Measurements from ENCODE around the gene UTP11. TPM values are rescaled to one million over a fixed set of nuclear protein-coding genes. Genes with fewer than 3 reads are reported as not detected.

UTP11 gene
- polyA plus RNA-seq, 1 donor from 2014 or later: 144 TPM

GRCh38 chr1:38072858-38073257 lies 60.3 kb downstream of the UTP11 start:
- Histone ChIP-seq H2AFZ (ENCODE audit: low read depth, low read length) (no peak overlapping the region), H3K9me2 (ENCODE audit: insufficient read depth, low read length) (no peaks in the 10 kb centered on the region), H3F3A (ENCODE audit: insufficient read depth, low read length, poor library complexity, severe bottlenecking) (no peaks in the 10 kb centered on the region), H4K20me1 (ENCODE audit: insufficient read depth) (no peaks in the 10 kb centered on the region), H3K27me3 (ENCODE audit: insufficient read depth, low read depth, low read length) (no peaks in the 10 kb centered on the region), H3K36me3 (ENCODE audit: insufficient read depth, low read length) (no peaks in the 10 kb centered on the region), H3K4me3 (ENCODE audit: low read length) (no peak overlapping the region), H3K9me3 (ENCODE audit: low read length) (no peaks in the 10 kb centered on the region), H3K9ac (ENCODE audit: low read length) (no peak overlapping the region), H3K4me2 (ENCODE audit: low read length) (no peak overlapping the region), H3K27ac (ENCODE audit: low read length) (no peak overlapping the region), H3K79me2 (replicated peaks; ENCODE audit: insufficient read depth, low read length) (no peaks in the 10 kb centered on the region)
- TF ChIP-seq MXI1 (conservative IDR thresholded peaks at IDR 0.05; ENCODE audit: poor library complexity, severe bottlenecking) (no peak), EZH2 (IDR thresholded peaks at IDR 0.05; ENCODE audit: borderline replicate concordance, insufficient read depth, low read length, poor library complexity, severe bottlenecking) (no peak), POLR2AphosphoS5 (IDR thresholded peaks at IDR 0.05) (no peak), SMC3 (conservative IDR thresholded peaks at IDR 0.05; ENCODE audit: poor library complexity) (no peak), RAD21 (conservative IDR thresholded peaks at IDR 0.05) (no peak), TAF1 (IDR thresholded peaks at IDR 0.05; ENCODE audit: low read depth) (no peak)

DNA sequence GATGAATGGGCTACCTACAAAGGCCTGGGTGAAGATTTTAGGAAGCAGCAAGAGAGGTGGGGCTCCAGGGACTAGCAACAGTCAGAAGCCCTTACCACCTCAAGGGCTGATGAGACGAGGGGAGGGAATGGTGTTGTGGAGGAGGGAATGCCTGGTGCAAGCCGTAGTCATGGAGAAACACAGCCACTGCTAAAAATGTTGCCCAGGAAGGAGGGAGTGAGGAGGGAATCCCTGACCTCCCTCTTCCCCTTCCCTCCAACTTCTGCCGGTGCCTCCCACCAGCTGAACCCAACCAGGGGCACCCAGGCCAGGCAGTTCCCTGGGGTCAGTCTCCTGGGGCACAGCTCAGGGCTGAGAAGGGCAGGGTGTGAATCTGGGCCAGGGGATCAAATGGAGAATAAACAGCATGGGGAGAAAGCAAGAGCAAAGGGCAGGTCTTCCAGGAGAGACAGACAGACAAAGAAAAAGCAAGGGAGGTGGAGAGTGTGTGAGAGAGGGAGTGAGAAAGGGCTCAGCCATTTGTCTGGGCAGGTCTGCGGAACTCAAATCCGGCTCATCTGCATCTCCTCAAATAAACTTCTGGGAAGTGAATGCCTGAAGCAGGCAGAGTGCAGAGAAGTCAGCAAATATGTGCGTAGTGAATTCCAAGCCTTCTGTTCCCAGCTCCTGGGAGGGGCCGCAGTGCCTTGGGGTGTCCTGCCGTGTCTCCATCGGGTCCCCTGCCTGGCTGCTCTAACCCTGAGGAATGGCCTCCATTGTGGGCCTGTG lies 61.2 kb downstream of the UTP11 start:
- H3K27me3 ChIP-seq (ENCODE audit: insufficient read depth, low read depth, low read length): no peaks in the 10 kb centered on the region
- no peak overlapping the region for H3K4me2 ChIP-seq (ENCODE audit: low read length)
- H3K36me3 ChIP-seq (ENCODE audit: insufficient read depth, low read length): no peaks in the 10 kb centered on the region
- H3K9me3 ChIP-seq (ENCODE audit: low read length): no peaks in the 10 kb centered on the region
- H3K9me2 ChIP-seq (ENCODE audit: insufficient read depth, low read length): no peaks in the 10 kb centered on the region
- H3K79me2 ChIP-seq (replicated peaks; ENCODE audit: insufficient read depth, low read length): no peaks in the 10 kb centered on the region
- H4K20me1 ChIP-seq (ENCODE audit: insufficient read depth): no peaks in the 10 kb centered on the region
- no peak overlapping the region for H2AFZ ChIP-seq (ENCODE audit: low read depth, low read length)
- H3K4me3 ChIP-seq (ENCODE audit: low read length): no peak overlapping the region
- no peak overlapping the region for H3K27ac ChIP-seq (ENCODE audit: low read length)
- H3K9ac ChIP-seq (ENCODE audit: low read length): no peak overlapping the region
- H3F3A ChIP-seq (ENCODE audit: insufficient read depth, low read length, poor library complexity, severe bottlenecking): no peaks in the 10 kb centered on the region
- TF ChIP-seq SMC3 (conservative IDR thresholded peaks at IDR 0.05; ENCODE audit: poor library complexity): no peak
- no peak for TF ChIP-seq POLR2AphosphoS5 (IDR thresholded peaks at IDR 0.05)
- TF ChIP-seq, protein P1, sequence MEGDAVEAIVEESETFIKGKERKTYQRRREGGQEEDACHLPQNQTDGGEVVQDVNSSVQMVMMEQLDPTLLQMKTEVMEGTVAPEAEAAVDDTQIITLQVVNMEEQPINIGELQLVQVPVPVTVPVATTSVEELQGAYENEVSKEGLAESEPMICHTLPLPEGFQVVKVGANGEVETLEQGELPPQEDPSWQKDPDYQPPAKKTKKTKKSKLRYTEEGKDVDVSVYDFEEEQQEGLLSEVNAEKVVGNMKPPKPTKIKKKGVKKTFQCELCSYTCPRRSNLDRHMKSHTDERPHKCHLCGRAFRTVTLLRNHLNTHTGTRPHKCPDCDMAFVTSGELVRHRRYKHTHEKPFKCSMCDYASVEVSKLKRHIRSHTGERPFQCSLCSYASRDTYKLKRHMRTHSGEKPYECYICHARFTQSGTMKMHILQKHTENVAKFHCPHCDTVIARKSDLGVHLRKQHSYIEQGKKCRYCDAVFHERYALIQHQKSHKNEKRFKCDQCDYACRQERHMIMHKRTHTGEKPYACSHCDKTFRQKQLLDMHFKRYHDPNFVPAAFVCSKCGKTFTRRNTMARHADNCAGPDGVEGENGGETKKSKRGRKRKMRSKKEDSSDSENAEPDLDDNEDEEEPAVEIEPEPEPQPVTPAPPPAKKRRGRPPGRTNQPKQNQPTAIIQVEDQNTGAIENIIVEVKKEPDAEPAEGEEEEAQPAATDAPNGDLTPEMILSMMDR (IDR thresholded peaks at IDR 0.05; ENCODE audit: poor library complexity, severe bottlenecking): no peak
- TF ChIP-seq TAF1 (IDR thresholded peaks at IDR 0.05; ENCODE audit: low read depth): no peak
- TF ChIP-seq EP300 (conservative IDR thresholded peaks at IDR 0.05; ENCODE audit: poor library complexity, severe bottlenecking): no peak
- no peak for TF ChIP-seq REST (IDR thresholded peaks at IDR 0.05; ENCODE audit: borderline replicate concordance)
- no peak for TF ChIP-seq RAD21 (conservative IDR thresholded peaks at IDR 0.05)
- TF ChIP-seq MXI1 (conservative IDR thresholded peaks at IDR 0.05; ENCODE audit: poor library complexity, severe bottlenecking): no peak
- TF ChIP-seq EZH2 (IDR thresholded peaks at IDR 0.05; ENCODE audit: borderline replicate concordance, insufficient read depth, low read length, poor library complexity, severe bottlenecking): no peak
